Activated CD4-positive, alpha-beta T cell treated with anti-CD3 and anti-CD28 coated beads, Interleukin-2, amount 10 ng/mL, durations not matched to agents 24 days and 14 days (primary cell): Measurements from ENCODE around the gene CD101. TPM values are rescaled to one million over a fixed set of nuclear protein-coding genes. Genes with fewer than 3 reads are reported as not detected.

ENCODE experiments used
- DNase-seq: peaks from one replicate; pipeline ENCODE4 v3.0.0; 2022
- H3K27ac Mint-ChIP-seq: one replicate; pipeline ENCODE4 v1.8.0; 2022; ENCODE audit warnings: mild to moderate bottlenecking, mixed read lengths
- H3K27me3 Mint-ChIP-seq: one replicate; pipeline ENCODE4 v1.8.0; 2022; ENCODE audit warnings: mixed read lengths
- H3K36me3 Mint-ChIP-seq: one replicate; pipeline ENCODE4 v1.8.0; 2022; ENCODE audit warnings: low read depth, mild to moderate bottlenecking, mixed read lengths
- H3K4me1 Mint-ChIP-seq: one replicate; pipeline ENCODE4 v1.8.0; 2021; ENCODE audit warnings: mixed read lengths
- H3K4me3 Mint-ChIP-seq: one replicate; pipeline ENCODE4 v1.8.0; 2022; ENCODE audit warnings: mild to moderate bottlenecking, moderate library complexity, mixed read lengths
- H3K9me3 Mint-ChIP-seq: one replicate; pipeline ENCODE4 v1.8.0; 2021; ENCODE audit warnings: mixed read lengths
- intact Hi-C: fragments of 100-400 bp; cut with micrococcal nuclease; formaldehyde crosslinking; loops from one replicate; pipeline ENCODE4 v1.15.1; 2023
- total RNA-seq: library from RNA; stranded (reverse); gene quantifications from 2 replicates; pipeline ENCODE4 v1.2.3, GENCODE V29; 2022

The CD101 gene
- total RNA-seq, 1 donor from 2014 or later = 0.82 TPM

- H3K4me3 Mint-ChIP-seq = peak overlapping the region; percentile 1
- intact Hi-C loops = loop anchor here (2.0 kb wide), 1 partner anchor 37 kb away; no protein-coding TSS in a partner anchor
- DNase-seq = no peak
- H3K27me3 Mint-ChIP-seq = no peaks in the 10 kb centered on the region
- H3K9me3 Mint-ChIP-seq = no peaks in the 10 kb centered on the region
- peaks cover 35% of the 10 kb centered on the region for H3K4me1 Mint-ChIP-seq
- no peaks in the 10 kb centered on the region for H3K36me3 Mint-ChIP-seq
- no peak overlapping the region for H3K27ac Mint-ChIP-seq
Measured at GRCh38 chr1:117014209-117014608, 12.6 kb downstream of the CD101 start.

- peak overlapping the region; percentile 27 for H3K27ac Mint-ChIP-seq
- no peak for DNase-seq
- no peaks in the 10 kb centered on the region for H3K36me3 Mint-ChIP-seq
- intact Hi-C loops = loop anchor here (2.0 kb wide), 1 partner anchor 35 kb away; no protein-coding TSS in a partner anchor
- no peaks in the 10 kb centered on the region for H3K9me3 Mint-ChIP-seq
- peaks cover 28% of the 10 kb centered on the region for H3K4me1 Mint-ChIP-seq
- no peaks in the 10 kb centered on the region for H3K27me3 Mint-ChIP-seq
- no peak overlapping the region for H3K4me3 Mint-ChIP-seq
Measured at GRCh38 chr1:117015724-117016123, 14.2 kb downstream of the CD101 start.

GRCh38 chr1:117017062-117017461 lies 15.5 kb downstream of the CD101 start:
- Mint-ChIP-seq H3K27me3 (no peaks in the 10 kb centered on the region), H3K4me3 (no peak overlapping the region), H3K36me3 (no peaks in the 10 kb centered on the region), H3K9me3 (no peaks in the 10 kb centered on the region), H3K27ac (no peak overlapping the region), H3K4me1 (peaks cover 28% of the 10 kb centered on the region)
- no peak for DNase-seq
- intact Hi-C loops = no loop called here

- H3K4me1 Mint-ChIP-seq = peaks cover 28% of the 10 kb centered on the region
- no peak for DNase-seq
- H3K27ac Mint-ChIP-seq = no peak overlapping the region
- H3K36me3 Mint-ChIP-seq = no peaks in the 10 kb centered on the region
- no peak overlapping the region for H3K4me3 Mint-ChIP-seq
- intact Hi-C loops = no loop called here
- no peaks in the 10 kb centered on the region for H3K27me3 Mint-ChIP-seq
- H3K9me3 Mint-ChIP-seq = no peaks in the 10 kb centered on the region
Measured at GRCh38 chr1:117017648-117018047, 16.1 kb downstream of the CD101 start.

GRCh38 chr1:117020526-117021156 lies 19.1 kb downstream of the CD101 start:
- no peak for DNase-seq
- no peak overlapping the region for H3K4me3 Mint-ChIP-seq
- H3K4me1 Mint-ChIP-seq = peaks cover 10% of the 10 kb centered on the region
- H3K27me3 Mint-ChIP-seq = no peaks in the 10 kb centered on the region
- H3K36me3 Mint-ChIP-seq = no peaks in the 10 kb centered on the region
- H3K27ac Mint-ChIP-seq = no peak overlapping the region
- H3K9me3 Mint-ChIP-seq = no peaks in the 10 kb centered on the region
- intact Hi-C loops = no loop called here

GRCh38 chr1:117022114-117022513 lies 20.6 kb downstream of the CD101 start:
- H3K4me1 Mint-ChIP-seq = peaks cover 5% of the 10 kb centered on the region
- DNase-seq = no peak
- H3K9me3 Mint-ChIP-seq = no peaks in the 10 kb centered on the region
- H3K4me3 Mint-ChIP-seq = no peak overlapping the region
- no peaks in the 10 kb centered on the region for H3K27me3 Mint-ChIP-seq
- no peaks in the 10 kb centered on the region for H3K36me3 Mint-ChIP-seq
- intact Hi-C loops = no loop called here
- no peak overlapping the region for H3K27ac Mint-ChIP-seq

GRCh38 chr1:117025568-117025967 lies 24.0 kb downstream of the CD101 start:
- no peaks in the 10 kb centered on the region for H3K9me3 Mint-ChIP-seq
- no peak overlapping the region for H3K4me3 Mint-ChIP-seq
- H3K4me1 Mint-ChIP-seq = peaks cover 2% of the 10 kb centered on the region

GRCh38 chr1:117026361-117026760 lies 24.8 kb downstream of the CD101 start:
- H3K4me1 Mint-ChIP-seq = peaks cover 2% of the 10 kb centered on the region
- no peaks in the 10 kb centered on the region for H3K9me3 Mint-ChIP-seq
- H3K36me3 Mint-ChIP-seq = no peaks in the 10 kb centered on the region
- intact Hi-C loops = no loop called here
- H3K27ac Mint-ChIP-seq = no peak overlapping the region
- DNase-seq = no peak
- H3K27me3 Mint-ChIP-seq = no peaks in the 10 kb centered on the region
- no peak overlapping the region for H3K4me3 Mint-ChIP-seq

More at GRCh38 chr1:117025568-117025967, 24.0 kb downstream of the CD101 start:
- DNase-seq = no peak
- no peaks in the 10 kb centered on the region for H3K27me3 Mint-ChIP-seq
- H3K36me3 Mint-ChIP-seq = no peaks in the 10 kb centered on the region
- H3K27ac Mint-ChIP-seq = no peak overlapping the region
- intact Hi-C loops = no loop called here

- H3K36me3 Mint-ChIP-seq = peaks cover 2% of the 10 kb centered on the region
- H3K4me1 Mint-ChIP-seq = peaks cover 4% of the 10 kb centered on the region
- intact Hi-C loops = no loop called here
- DNase-seq = no peak
- no peaks in the 10 kb centered on the region for H3K27me3 Mint-ChIP-seq
- no peaks in the 10 kb centered on the region for H3K9me3 Mint-ChIP-seq
- no peak overlapping the region for H3K27ac Mint-ChIP-seq
- H3K4me3 Mint-ChIP-seq = no peak overlapping the region
Measured at GRCh38 chr1:117029685-117030084, 28.1 kb downstream of the CD101 start.

- DNase-seq = no peak
- no peaks in the 10 kb centered on the region for H3K9me3 Mint-ChIP-seq
- no peaks in the 10 kb centered on the region for H3K27me3 Mint-ChIP-seq
- no peak overlapping the region for H3K27ac Mint-ChIP-seq
- H3K36me3 Mint-ChIP-seq = peaks cover 2% of the 10 kb centered on the region
- intact Hi-C loops = no loop called here
- peaks cover 4% of the 10 kb centered on the region for H3K4me1 Mint-ChIP-seq
- H3K4me3 Mint-ChIP-seq = no peak overlapping the region
Measured at GRCh38 chr1:117030271-117030877, 28.8 kb downstream of the CD101 start.

- H3K27ac Mint-ChIP-seq = no peak overlapping the region
- no peaks in the 10 kb centered on the region for H3K9me3 Mint-ChIP-seq
- no peak for DNase-seq
- peaks cover 4% of the 10 kb centered on the region for H3K4me1 Mint-ChIP-seq
- H3K4me3 Mint-ChIP-seq = no peak overlapping the region
- H3K27me3 Mint-ChIP-seq = no peaks in the 10 kb centered on the region
- intact Hi-C loops = no loop called here
- H3K36me3 Mint-ChIP-seq = peaks cover 2% of the 10 kb centered on the region
Measured at GRCh38 chr1:117032266-117032665, 30.7 kb downstream of the CD101 start.

- no peaks in the 10 kb centered on the region for H3K27me3 Mint-ChIP-seq
- peaks cover 4% of the 10 kb centered on the region for H3K4me1 Mint-ChIP-seq
- no peak overlapping the region for H3K4me3 Mint-ChIP-seq
- intact Hi-C loops = no loop called here
- no peak overlapping the region for H3K27ac Mint-ChIP-seq
- H3K9me3 Mint-ChIP-seq = no peaks in the 10 kb centered on the region
- H3K36me3 Mint-ChIP-seq = peaks cover 2% of the 10 kb centered on the region
- no peak for DNase-seq
Measured at GRCh38 chr1:117032681-117033539, 31.4 kb downstream of the CD101 start.

GRCh38 chr1:117033772-117034171 lies 32.2 kb downstream of the CD101 start:
- DNase-seq = no peak
- Mint-ChIP-seq H3K4me3 (no peak overlapping the region), H3K36me3 (peaks cover 2% of the 10 kb centered on the region), H3K27me3 (no peaks in the 10 kb centered on the region), H3K27ac (no peak overlapping the region), H3K9me3 (no peaks in the 10 kb centered on the region), H3K4me1 (peaks cover 4% of the 10 kb centered on the region)
- intact Hi-C loops = no loop called here

GRCh38 chr1:117034791-117035290 lies 33.3 kb downstream of the CD101 start:
- intact Hi-C loops = no loop called here
- DNase-seq = no peak
- Mint-ChIP-seq H3K4me1 (peaks cover 4% of the 10 kb centered on the region), H3K27me3 (no peaks in the 10 kb centered on the region), H3K27ac (no peak overlapping the region), H3K4me3 (no peak overlapping the region), H3K36me3 (peaks cover 4% of the 10 kb centered on the region), H3K9me3 (no peaks in the 10 kb centered on the region)
